ENCODE measurements around the gene HDHD5. TPM values are rescaled to one million over a fixed set of nuclear protein-coding genes. Genes with fewer than 3 reads are reported as not detected.

The HDHD5 gene
- total RNA-seq, 2 donors from 2014 or later, result 32.6 to 50.1 TPM

GRCh38 chr22:17095538-17095937 lies 63.5 kb downstream of the HDHD5 start:
- TF ChIP-seq, protein P1, sequence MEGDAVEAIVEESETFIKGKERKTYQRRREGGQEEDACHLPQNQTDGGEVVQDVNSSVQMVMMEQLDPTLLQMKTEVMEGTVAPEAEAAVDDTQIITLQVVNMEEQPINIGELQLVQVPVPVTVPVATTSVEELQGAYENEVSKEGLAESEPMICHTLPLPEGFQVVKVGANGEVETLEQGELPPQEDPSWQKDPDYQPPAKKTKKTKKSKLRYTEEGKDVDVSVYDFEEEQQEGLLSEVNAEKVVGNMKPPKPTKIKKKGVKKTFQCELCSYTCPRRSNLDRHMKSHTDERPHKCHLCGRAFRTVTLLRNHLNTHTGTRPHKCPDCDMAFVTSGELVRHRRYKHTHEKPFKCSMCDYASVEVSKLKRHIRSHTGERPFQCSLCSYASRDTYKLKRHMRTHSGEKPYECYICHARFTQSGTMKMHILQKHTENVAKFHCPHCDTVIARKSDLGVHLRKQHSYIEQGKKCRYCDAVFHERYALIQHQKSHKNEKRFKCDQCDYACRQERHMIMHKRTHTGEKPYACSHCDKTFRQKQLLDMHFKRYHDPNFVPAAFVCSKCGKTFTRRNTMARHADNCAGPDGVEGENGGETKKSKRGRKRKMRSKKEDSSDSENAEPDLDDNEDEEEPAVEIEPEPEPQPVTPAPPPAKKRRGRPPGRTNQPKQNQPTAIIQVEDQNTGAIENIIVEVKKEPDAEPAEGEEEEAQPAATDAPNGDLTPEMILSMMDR (IDR thresholded peaks at IDR 0.05), result no peak
- Histone ChIP-seq H3K4me1 (ENCODE audit: control insufficient read depth in 1 of 2, low read depth in 2 of 2) (no peaks in the 10 kb centered on the region), H3K36me3 (peaks cover 25% of the 10 kb centered on the region), H3K27ac (no peak overlapping the region), H3K9me3 (no peaks in the 10 kb centered on the region), H3K4me3 (no peak overlapping the region), H3K27me3 (replicated peaks; ENCODE audit: insufficient read depth) (no peaks in the 10 kb centered on the region)
- DNase-seq (ENCODE audit: low spot score) (no peak), ATAC-seq (ENCODE audit: insufficient number of reproducible peaks, low FRiP score, low read depth) (no peak)

DNA sequence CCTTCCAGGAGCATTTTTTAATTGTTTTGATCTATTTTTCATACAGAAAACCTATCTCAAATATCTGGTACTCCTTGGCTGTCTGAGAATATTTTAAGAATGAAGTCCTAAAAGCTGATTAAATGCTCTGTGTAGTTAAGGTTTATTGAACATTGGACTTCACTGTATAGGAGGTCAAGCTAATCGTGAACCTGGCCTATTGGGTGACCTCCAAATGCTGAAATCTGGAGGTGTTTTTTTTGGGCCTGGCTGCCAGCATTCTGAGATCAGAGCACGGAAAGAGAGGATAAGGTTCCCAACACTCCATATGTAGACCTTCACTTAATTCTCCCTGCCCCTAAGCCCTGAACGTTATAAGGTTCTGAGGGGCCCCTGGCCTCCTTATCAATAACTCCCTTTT lies 66.0 kb downstream of the HDHD5 start:
- DNase-seq (ENCODE audit: low spot score) (no peak), ATAC-seq (ENCODE audit: insufficient number of reproducible peaks, low FRiP score, low read depth) (no peak)
- H3K4me3 ChIP-seq, result no peak overlapping the region
- peaks cover 9% of the 10 kb centered on the region for H3K36me3 ChIP-seq
- H3K4me1 ChIP-seq (ENCODE audit: control insufficient read depth in 1 of 2, low read depth in 2 of 2), result no peaks in the 10 kb centered on the region
- no peaks in the 10 kb centered on the region for H3K27me3 ChIP-seq (replicated peaks; ENCODE audit: insufficient read depth)
- no peaks in the 10 kb centered on the region for H3K9me3 ChIP-seq
- no peak overlapping the region for H3K27ac ChIP-seq
- TF ChIP-seq, protein P1 (IDR thresholded peaks at IDR 0.05), result no peak

- Histone ChIP-seq H3K36me3 (no peaks in the 10 kb centered on the region), H3K27ac (no peak overlapping the region), H3K4me1 (ENCODE audit: control insufficient read depth in 1 of 2, low read depth in 2 of 2) (peaks cover 2 to 3% of the 10 kb centered on the region in 2 donors), H3K9me3 (no peaks in the 10 kb centered on the region), H3K27me3 (replicated peaks; ENCODE audit: insufficient read depth) (no peaks in the 10 kb centered on the region), H3K4me3 (no peak overlapping the region)
- DNase-seq (ENCODE audit: low spot score) (no peak), ATAC-seq (ENCODE audit: insufficient number of reproducible peaks, low FRiP score, low read depth) (no peak)
- TF ChIP-seq, protein P1 (IDR thresholded peaks at IDR 0.05), result no peak
Measured at GRCh38 chr22:17091851-17092250, 67.2 kb downstream of the HDHD5 start.

DNA sequence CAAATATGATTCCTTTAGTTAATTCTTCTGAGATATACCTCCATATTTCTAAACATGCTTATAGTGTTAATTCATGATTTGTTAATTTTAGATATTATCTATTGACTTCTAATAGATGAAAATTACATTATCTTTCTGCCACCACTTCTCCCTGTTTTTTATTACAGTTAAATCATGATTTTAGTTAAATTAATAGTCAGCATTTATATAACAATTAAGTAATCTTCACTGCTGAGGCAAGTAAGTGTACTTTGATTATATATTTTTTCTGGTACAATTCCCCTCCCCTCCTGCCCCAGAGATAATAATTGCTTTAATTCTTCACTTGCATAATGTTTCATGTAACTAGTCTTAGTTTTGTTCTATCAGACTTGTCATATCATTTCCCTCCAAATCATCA lies 68.5 kb downstream of the HDHD5 start:
- TF ChIP-seq, protein P1 (IDR thresholded peaks at IDR 0.05), result no peak
- ATAC-seq (ENCODE audit: insufficient number of reproducible peaks, low FRiP score, low read depth), result no peak
- Histone ChIP-seq H3K27ac (no peak overlapping the region), H3K36me3 (no peaks in the 10 kb centered on the region), H3K4me1 (ENCODE audit: control insufficient read depth in 1 of 2, low read depth in 2 of 2) (peaks cover 13 to 16% of the 10 kb centered on the region in 2 donors), H3K9me3 (no peaks in the 10 kb centered on the region), H3K27me3 (replicated peaks; ENCODE audit: insufficient read depth) (no peaks in the 10 kb centered on the region), H3K4me3 (no peak overlapping the region)
- DNase-seq (ENCODE audit: low spot score), result no peak

Other genes starting within 250 kb of the HDHD5 start
- not detected for gene GAB4, start 151.1 kb downstream of the HDHD5 start, total RNA-seq
- 10 to 100 TPM; 28.4 to 34.1 TPM for gene IL17RA, start 74.3 kb downstream of the HDHD5 start, total RNA-seq
- 1 to 10 TPM; 1.1 to 2.0 TPM for gene TMEM121B, start 37.9 kb downstream of the HDHD5 start, total RNA-seq
- 10 to 100 TPM; 25.7 to 31.3 TPM for gene ADA2, start 60.2 kb upstream of the HDHD5 start, total RNA-seq
- gene CECR2, start 210.2 kb upstream of the HDHD5 start, total RNA-seq, result under 1 TPM in 1 of 2 donors, not detected in 1; 0.28 TPM

Measured in thoracic aorta (tissue), 2 donors.